ENCODE results near the gene ASB16. TPM values are rescaled to one million over a fixed set of nuclear protein-coding genes. Genes with fewer than 3 reads are reported as not detected.

The ASB16 gene
- total and polyA plus RNA-seq, 9 of the 15 experiments (the other 6 are each of a cell fraction or from before 2014, with no cell fraction given): 0.03 to 0.07 TPM; not detected in 7

DNA sequence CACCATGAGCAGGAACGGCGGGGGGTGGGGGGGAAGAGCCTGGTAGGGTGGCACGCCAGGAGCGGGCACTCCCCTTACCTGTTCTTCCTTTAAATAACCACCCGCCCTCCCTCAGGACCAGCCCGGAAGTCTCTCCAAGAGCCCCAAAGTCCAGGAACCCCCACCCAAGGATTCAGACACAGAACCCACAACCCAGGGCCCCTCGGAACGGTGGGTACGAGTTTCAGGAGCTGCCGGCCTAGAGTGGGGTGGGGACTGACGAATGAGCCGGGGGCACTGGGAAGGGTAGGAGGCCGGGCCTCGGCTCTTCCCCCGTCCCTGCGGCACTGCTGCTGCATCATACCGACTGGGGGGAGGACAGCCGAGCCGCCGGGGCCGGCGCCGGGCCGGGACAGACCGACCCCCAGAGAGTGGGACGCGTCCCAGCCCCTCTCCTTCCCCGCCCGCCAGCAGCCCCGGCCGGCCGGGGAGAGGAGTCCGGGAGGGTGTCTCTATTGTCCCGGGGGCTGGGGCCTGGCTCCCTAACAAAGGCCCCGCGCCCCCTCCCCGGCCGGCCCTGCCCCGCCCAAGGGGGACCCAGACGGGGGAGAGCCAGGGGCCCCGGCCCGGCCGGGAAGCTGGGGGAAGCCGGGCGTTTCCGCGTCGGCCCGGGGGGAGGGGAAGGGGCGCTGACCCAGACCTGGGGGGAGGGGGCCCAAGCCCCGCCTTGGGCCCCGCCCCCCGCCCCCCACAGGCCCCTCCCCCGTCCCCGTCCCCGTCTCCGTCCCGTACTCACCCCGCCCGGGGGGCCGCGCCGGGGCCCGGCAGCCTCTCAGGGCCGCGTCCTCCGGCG is 28.4 kb downstream of the ASB16 start (continued):
- TF ChIP-seq, protein P1, sequence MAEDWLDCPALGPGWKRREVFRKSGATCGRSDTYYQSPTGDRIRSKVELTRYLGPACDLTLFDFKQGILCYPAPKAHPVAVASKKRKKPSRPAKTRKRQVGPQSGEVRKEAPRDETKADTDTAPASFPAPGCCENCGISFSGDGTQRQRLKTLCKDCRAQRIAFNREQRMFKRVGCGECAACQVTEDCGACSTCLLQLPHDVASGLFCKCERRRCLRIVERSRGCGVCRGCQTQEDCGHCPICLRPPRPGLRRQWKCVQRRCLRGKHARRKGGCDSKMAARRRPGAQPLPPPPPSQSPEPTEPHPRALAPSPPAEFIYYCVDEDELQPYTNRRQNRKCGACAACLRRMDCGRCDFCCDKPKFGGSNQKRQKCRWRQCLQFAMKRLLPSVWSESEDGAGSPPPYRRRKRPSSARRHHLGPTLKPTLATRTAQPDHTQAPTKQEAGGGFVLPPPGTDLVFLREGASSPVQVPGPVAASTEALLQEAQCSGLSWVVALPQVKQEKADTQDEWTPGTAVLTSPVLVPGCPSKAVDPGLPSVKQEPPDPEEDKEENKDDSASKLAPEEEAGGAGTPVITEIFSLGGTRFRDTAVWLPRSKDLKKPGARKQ (CRISPR knock-in tag; IDR thresholded peaks at IDR 0.05): no peak
- no peak for TF ChIP-seq CEBPG (CRISPR knock-in tag; IDR thresholded peaks at IDR 0.05)
- TF ChIP-seq CEBPG (tag; conservative IDR thresholded peaks at IDR 0.05 in 1 of 2, IDR thresholded peaks at IDR 0.05 in 1 of 2): no peak
- no peak for TF ChIP-seq RFX1 (IDR thresholded peaks at IDR 0.05)
- no peak for TF ChIP-seq NCOA4 (IDR thresholded peaks at IDR 0.05; ENCODE audit: partially characterized antibody)
- no peak for TF ChIP-seq ZNF23 (CRISPR knock-in tag; IDR thresholded peaks at IDR 0.05)
- TF ChIP-seq, protein P2, sequence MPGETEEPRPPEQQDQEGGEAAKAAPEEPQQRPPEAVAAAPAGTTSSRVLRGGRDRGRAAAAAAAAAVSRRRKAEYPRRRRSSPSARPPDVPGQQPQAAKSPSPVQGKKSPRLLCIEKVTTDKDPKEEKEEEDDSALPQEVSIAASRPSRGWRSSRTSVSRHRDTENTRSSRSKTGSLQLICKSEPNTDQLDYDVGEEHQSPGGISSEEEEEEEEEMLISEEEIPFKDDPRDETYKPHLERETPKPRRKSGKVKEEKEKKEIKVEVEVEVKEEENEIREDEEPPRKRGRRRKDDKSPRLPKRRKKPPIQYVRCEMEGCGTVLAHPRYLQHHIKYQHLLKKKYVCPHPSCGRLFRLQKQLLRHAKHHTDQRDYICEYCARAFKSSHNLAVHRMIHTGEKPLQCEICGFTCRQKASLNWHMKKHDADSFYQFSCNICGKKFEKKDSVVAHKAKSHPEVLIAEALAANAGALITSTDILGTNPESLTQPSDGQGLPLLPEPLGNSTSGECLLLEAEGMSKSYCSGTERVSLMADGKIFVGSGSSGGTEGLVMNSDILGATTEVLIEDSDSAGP (CRISPR knock-in tag; IDR thresholded peaks at IDR 0.05): no peak
- TF ChIP-seq TAF15 (IDR thresholded peaks at IDR 0.05; ENCODE audit: low read depth, low read length): no peak
- TF ChIP-seq ARHGAP35 (IDR thresholded peaks at IDR 0.05; ENCODE audit: partially characterized antibody): no peak
- no peak for TF ChIP-seq RNF2 (IDR thresholded peaks at IDR 0.05)
- TF ChIP-seq TCF7L2 (IDR thresholded peaks at IDR 0.05; ENCODE audit: low read depth, low read length): no peak
- TF ChIP-seq EP400 (IDR thresholded peaks at IDR 0.05): no peak
- no peak for TF ChIP-seq KAT8 (IDR thresholded peaks at IDR 0.05; ENCODE audit: low read depth)
- no peak for TF ChIP-seq ZEB2 (IDR thresholded peaks at IDR 0.05)
- peak; percentile 93; the same call in 1 of the 2 replicates for TF ChIP-seq ZBTB7A (IDR thresholded peaks at IDR 0.05; ENCODE audit: borderline replicate concordance, control insufficient read depth, low read depth, low read length)
- TF ChIP-seq FIP1L1 (IDR thresholded peaks at IDR 0.05; ENCODE audit: low read depth, low read length, poor library complexity, severe bottlenecking): peak; percentile 27
- TF ChIP-seq, protein P3, sequence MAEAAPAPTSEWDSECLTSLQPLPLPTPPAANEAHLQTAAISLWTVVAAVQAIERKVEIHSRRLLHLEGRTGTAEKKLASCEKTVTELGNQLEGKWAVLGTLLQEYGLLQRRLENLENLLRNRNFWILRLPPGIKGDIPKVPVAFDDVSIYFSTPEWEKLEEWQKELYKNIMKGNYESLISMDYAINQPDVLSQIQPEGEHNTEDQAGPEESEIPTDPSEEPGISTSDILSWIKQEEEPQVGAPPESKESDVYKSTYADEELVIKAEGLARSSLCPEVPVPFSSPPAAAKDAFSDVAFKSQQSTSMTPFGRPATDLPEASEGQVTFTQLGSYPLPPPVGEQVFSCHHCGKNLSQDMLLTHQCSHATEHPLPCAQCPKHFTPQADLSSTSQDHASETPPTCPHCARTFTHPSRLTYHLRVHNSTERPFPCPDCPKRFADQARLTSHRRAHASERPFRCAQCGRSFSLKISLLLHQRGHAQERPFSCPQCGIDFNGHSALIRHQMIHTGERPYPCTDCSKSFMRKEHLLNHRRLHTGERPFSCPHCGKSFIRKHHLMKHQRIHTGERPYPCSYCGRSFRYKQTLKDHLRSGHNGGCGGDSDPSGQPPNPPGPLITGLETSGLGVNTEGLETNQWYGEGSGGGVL (CRISPR knock-in tag; IDR thresholded peaks at IDR 0.05): no peak
- TF ChIP-seq POLR2AphosphoS5 (IDR thresholded peaks at IDR 0.05; ENCODE audit: control insufficient read depth, insufficient read depth, low read depth, low read length): 0 out of 2 replicates have a peak, but pooled peaks have one; percentile 38
- TF ChIP-seq POLR3G (IDR thresholded peaks at IDR 0.05; ENCODE audit: extremely low read depth, insufficient read length, insufficient replicate concordance): no peak
- TF ChIP-seq JUN (IDR thresholded peaks at IDR 0.05; ENCODE audit: borderline replicate concordance, low read depth, low read length): no peak
- no peak for TF ChIP-seq JUN (CRISPR knock-in tag; IDR thresholded peaks at IDR 0.05; ENCODE audit: borderline replicate concordance)
- 0 out of 2 replicates have a peak, but pooled peaks have one; percentile 23 for TF ChIP-seq ELF4 (CRISPR knock-in tag; IDR thresholded peaks at IDR 0.05)
- no peak for TF ChIP-seq TCF7 (IDR thresholded peaks at IDR 0.05; ENCODE audit: borderline replicate concordance)
- no peak for TF ChIP-seq ZNF551 (CRISPR knock-in tag; IDR thresholded peaks at IDR 0.05)
- TF ChIP-seq ZNF197 (CRISPR knock-in tag; IDR thresholded peaks at IDR 0.05; ENCODE audit: low read depth): no peak
